ENCODE data around the gene YY1. TPM values are rescaled to one million over a fixed set of nuclear protein-coding genes. Genes with fewer than 3 reads are reported as not detected.

Gene YY1
- total RNA-seq, 4 donors from 2014 or later: 40.2 to 61.7 (median 53.2) TPM

DNA sequence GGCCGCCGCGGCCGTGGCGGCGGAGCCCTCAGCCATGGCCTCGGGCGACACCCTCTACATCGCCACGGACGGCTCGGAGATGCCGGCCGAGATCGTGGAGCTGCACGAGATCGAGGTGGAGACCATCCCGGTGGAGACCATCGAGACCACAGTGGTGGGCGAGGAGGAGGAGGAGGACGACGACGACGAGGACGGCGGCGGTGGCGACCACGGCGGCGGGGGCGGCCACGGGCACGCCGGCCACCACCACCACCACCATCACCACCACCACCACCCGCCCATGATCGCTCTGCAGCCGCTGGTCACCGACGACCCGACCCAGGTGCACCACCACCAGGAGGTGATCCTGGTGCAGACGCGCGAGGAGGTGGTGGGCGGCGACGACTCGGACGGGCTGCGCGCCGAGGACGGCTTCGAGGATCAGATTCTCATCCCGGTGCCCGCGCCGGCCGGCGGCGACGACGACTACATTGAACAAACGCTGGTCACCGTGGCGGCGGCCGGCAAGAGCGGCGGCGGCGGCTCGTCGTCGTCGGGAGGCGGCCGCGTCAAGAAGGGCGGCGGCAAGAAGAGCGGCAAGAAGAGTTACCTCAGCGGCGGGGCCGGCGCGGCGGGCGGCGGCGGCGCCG, 381 bp downstream of the YY1 start:
- H3K4me1 ChIP-seq: peaks cover 5% of the 10 kb centered on the region in 2 donors
- H3K27ac ChIP-seq: peak overlapping the region; percentile 95 to 97
- H3K27me3 ChIP-seq: no peaks in the 10 kb centered on the region
- H3K4me3 ChIP-seq: peak overlapping the region; percentile 83 to 99
- H3K36me3 ChIP-seq: no peaks in the 10 kb centered on the region
- TF ChIP-seq, protein P1, sequence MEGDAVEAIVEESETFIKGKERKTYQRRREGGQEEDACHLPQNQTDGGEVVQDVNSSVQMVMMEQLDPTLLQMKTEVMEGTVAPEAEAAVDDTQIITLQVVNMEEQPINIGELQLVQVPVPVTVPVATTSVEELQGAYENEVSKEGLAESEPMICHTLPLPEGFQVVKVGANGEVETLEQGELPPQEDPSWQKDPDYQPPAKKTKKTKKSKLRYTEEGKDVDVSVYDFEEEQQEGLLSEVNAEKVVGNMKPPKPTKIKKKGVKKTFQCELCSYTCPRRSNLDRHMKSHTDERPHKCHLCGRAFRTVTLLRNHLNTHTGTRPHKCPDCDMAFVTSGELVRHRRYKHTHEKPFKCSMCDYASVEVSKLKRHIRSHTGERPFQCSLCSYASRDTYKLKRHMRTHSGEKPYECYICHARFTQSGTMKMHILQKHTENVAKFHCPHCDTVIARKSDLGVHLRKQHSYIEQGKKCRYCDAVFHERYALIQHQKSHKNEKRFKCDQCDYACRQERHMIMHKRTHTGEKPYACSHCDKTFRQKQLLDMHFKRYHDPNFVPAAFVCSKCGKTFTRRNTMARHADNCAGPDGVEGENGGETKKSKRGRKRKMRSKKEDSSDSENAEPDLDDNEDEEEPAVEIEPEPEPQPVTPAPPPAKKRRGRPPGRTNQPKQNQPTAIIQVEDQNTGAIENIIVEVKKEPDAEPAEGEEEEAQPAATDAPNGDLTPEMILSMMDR (IDR thresholded peaks at IDR 0.05): no peak
- TF ChIP-seq POLR2A (IDR thresholded peaks at IDR 0.05): no peak
- intact Hi-C loops (cut with DNase I; ENCODE audit: low total_unique reads): no loop called here
- no peaks in the 10 kb centered on the region for H3K9me3 ChIP-seq
- DNase-seq: peak; percentile 34 to 42

DNA sequence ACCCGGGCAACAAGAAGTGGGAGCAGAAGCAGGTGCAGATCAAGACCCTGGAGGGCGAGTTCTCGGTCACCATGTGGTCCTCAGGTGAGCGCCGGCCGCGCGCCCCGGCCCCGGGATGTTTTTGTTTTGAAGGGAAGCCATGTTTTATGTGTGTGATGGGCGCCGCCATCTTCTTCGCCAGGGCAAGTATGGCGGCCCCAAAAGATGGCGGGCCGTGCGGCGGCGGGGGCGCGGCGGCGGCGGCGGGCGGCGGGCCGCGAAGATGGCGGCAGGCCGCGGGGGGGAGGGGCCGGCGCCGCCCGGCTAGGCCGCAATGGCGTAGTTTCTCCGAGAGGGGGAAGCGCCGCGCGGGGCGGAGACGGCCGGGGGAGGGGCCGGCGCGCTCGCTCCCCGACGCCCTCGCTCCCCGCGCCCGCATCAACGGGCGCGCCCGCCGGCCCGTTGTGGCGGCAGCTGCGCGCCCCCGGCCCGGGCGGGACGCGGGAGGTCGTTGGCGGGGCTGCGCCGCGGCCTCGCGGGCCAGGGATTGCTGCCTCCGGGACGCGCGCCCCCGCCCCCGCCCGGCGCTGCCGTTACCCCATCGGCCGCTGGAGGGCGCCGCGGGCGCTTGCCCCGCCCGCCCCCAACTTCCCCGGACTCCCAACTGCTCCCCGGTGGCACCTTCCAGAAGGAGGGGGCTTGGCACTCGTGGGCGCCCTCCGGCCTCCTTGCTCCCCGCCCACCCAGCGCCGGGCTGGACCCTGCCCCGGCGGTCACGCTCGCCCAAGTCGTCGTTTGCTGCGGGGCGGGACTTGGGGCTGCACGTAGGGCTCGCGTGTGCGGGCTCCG, 1.1 kb downstream of the YY1 start:
- TF ChIP-seq, protein P1 (IDR thresholded peaks at IDR 0.05): peak; percentile 44 to 89 (median 78)
- peak; percentile 32 to 55 for TF ChIP-seq POLR2A (IDR thresholded peaks at IDR 0.05)
- no peaks in the 10 kb centered on the region for H3K36me3 ChIP-seq
- peak; percentile 80 to 85 for DNase-seq
- intact Hi-C loops (cut with DNase I; ENCODE audit: low total_unique reads): no loop called here
- peak overlapping the region; percentile 83 to 99 for H3K4me3 ChIP-seq
- H3K27ac ChIP-seq: peak overlapping the region; percentile 95 to 97
- no peaks in the 10 kb centered on the region for H3K27me3 ChIP-seq
- H3K9me3 ChIP-seq: no peaks in the 10 kb centered on the region
- H3K4me1 ChIP-seq: peaks cover 5% of the 10 kb centered on the region in 2 donors

DNA sequence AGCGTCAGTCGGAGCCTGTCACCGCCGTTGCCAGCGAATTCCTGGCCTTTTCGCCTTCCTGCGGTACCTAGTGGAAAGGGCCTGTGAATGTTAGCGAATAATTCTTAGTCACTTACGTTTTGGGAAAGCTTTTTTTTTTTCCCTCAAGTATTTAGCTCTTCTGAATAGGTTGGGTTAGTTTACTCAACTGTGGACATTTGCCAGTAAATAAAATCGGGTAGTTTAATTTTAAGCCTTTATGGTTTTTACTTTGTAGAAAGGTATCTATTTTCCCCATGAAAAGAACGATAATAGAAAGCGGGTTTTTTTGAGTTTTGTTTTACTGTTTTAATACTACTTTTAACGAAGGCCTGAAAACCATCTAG, 1.7 kb downstream of the YY1 start:
- peak overlapping the region; percentile 54 to 99 for H3K4me3 ChIP-seq
- H3K36me3 ChIP-seq: no peaks in the 10 kb centered on the region
- TF ChIP-seq, protein P1 (IDR thresholded peaks at IDR 0.05): no peak
- no peak for TF ChIP-seq POLR2A (IDR thresholded peaks at IDR 0.05)
- intact Hi-C loops (cut with DNase I; ENCODE audit: low total_unique reads): no loop called here
- peak overlapping the region; percentile 95 to 97 for H3K27ac ChIP-seq
- H3K4me1 ChIP-seq: peaks cover 5 to 8% of the 10 kb centered on the region in 2 donors
- H3K9me3 ChIP-seq: no peaks in the 10 kb centered on the region
- DNase-seq: no peak
- no peaks in the 10 kb centered on the region for H3K27me3 ChIP-seq

DNA sequence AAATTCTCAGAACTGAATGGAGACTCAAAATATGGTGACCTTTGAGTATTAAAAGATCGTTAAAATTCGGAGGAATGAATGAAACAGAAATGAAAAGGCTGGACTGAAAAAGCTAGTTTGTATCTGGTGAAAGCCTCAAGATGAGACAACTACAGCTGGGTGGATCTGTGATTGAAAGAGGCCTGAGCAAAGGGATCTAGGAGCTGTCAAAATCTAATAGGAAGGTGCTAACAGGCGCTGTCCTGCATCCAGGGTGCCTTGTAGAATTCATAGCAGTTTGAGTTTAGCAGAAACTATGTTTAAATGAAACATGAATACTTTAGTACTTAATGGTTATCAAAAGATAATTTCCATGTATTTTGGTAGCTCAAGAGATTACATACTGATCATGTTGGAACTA, 2.3 kb downstream of the YY1 start:
- intact Hi-C loops (cut with DNase I; ENCODE audit: low total_unique reads): no loop called here
- Histone ChIP-seq H3K27ac (peak overlapping the region; percentile 95 to 97), H3K27me3 (no peaks in the 10 kb centered on the region), H3K36me3 (no peaks in the 10 kb centered on the region), H3K4me1 (peaks cover 5 to 14% of the 10 kb centered on the region in 2 donors), H3K9me3 (no peaks in the 10 kb centered on the region), H3K4me3 (peak overlapping the region in 1 of 2 donors; percentile 99)
- DNase-seq: no peak
- TF ChIP-seq, protein P1 (IDR thresholded peaks at IDR 0.05): no peak

DNA sequence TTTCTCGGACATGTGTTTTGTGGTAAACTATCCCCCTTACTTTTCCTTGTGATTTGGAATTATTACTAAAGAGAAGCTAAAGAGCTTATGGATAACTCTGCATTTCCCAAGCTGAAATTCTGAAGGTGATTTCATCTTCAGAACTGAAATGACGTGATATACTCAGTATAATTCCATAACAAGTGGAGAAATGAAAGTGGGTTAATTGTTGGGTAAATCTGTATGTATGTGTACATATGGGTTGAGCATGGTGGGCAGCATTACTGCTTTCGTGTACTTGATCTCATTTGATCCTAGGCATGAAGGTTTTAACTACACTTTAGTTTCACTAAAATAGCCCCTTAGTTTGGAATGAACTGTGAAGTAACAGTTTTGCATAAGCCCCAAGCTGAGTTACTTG, 4.1 kb downstream of the YY1 start:
- no peak for TF ChIP-seq POLR2A (IDR thresholded peaks at IDR 0.05)
- TF ChIP-seq, protein P1 (IDR thresholded peaks at IDR 0.05): no peak
- DNase-seq: no peak
- no peaks in the 10 kb centered on the region for H3K27me3 ChIP-seq
- H3K9me3 ChIP-seq: no peaks in the 10 kb centered on the region
- H3K27ac ChIP-seq: no peak overlapping the region
- H3K4me1 ChIP-seq: peaks cover 11 to 15% of the 10 kb centered on the region in 2 donors
- no peaks in the 10 kb centered on the region for H3K36me3 ChIP-seq
- intact Hi-C loops (cut with DNase I; ENCODE audit: low total_unique reads): no loop called here
- H3K4me3 ChIP-seq: no peak overlapping the region

Measured in uterus (tissue), 4 donors.